Transverse colon (tissue), 3 donors: ENCODE measurements around the gene LBX1.

Experiments
- CTCF ChIP-seq, 5 experiments: fragments of 200-600 bp in 3 of 5; fragments of 450-650 bp in 2 of 5; sonication (generic) in 3 of 5; IDR thresholded peaks; 1 replicate in 2 of 5; 2 replicates in 3 of 5; pipeline ENCODE4 v1.5.1; 2016 to 2017; ENCODE audit warnings: antibody characterized with exemption in 5 of 5, inconsistent platforms in 3 of 5, mild to moderate bottlenecking in 2 of 5, moderate library complexity in 1 of 5
- POLR2A ChIP-seq: fragments of 450-650 bp; IDR thresholded peaks from one replicate; pipeline ENCODE4 v1.6.1; 2016; ENCODE audit warnings: antibody characterized with exemption, mild to moderate bottlenecking, moderate library complexity

- TF ChIP-seq POLR2A, result no peak
- TF ChIP-seq CTCF (IDR thresholded peaks at IDR 0.05), result no peak
These were observed 9.3 kb downstream of the LBX1 start for GRCh38 chr10:101219946-101220451.
